GM21619 (cell line): ENCODE results near the gene XXYLT1.

Experiments
- ATAC-seq: cut with Tn5 transposase; IDR thresholded peaks from one replicate; pipeline ENCODE4 v1.9.1; 2021; ENCODE audit not compliant: unreplicated experiment

Gene XXYLT1

DNA sequence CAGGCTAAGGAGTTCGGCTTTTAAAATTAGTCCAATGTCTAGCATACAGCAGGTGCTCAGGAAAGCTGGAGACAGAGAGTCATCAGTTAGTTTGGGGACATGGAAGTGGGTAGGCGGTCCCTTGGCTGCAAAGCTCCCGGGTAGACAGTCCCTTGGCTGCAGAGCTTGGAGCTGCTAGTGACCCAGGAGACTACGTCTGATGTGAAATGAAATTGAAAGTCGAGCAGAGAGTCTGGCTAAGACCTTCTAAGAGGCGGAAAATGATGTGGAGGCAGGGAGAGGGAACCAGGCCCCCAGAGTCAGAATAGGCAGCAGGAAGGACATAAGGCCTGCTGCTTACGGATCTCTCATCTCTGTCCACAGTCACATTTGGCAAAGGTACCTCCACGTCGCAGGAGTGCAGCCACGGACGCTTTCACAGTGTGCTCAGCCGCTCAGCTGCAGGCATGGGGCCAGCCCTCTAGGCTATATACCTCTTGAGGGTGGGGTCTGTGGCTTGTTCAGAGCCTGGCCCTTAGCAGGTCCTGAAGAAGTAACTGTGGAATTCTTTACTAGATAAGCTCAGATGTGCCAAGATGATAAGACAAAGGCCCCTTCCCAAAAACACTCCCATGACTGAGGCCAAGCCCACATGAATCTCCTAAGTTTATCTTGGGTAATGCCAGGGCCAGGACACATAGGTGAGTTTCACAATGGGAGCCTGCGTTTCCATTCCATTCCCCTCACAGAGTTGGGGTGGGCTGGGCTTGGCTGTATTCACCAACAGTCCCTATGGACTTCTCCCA is 131.7 kb downstream of the XXYLT1 start:
- ATAC-seq: peak; percentile 87

DNA sequence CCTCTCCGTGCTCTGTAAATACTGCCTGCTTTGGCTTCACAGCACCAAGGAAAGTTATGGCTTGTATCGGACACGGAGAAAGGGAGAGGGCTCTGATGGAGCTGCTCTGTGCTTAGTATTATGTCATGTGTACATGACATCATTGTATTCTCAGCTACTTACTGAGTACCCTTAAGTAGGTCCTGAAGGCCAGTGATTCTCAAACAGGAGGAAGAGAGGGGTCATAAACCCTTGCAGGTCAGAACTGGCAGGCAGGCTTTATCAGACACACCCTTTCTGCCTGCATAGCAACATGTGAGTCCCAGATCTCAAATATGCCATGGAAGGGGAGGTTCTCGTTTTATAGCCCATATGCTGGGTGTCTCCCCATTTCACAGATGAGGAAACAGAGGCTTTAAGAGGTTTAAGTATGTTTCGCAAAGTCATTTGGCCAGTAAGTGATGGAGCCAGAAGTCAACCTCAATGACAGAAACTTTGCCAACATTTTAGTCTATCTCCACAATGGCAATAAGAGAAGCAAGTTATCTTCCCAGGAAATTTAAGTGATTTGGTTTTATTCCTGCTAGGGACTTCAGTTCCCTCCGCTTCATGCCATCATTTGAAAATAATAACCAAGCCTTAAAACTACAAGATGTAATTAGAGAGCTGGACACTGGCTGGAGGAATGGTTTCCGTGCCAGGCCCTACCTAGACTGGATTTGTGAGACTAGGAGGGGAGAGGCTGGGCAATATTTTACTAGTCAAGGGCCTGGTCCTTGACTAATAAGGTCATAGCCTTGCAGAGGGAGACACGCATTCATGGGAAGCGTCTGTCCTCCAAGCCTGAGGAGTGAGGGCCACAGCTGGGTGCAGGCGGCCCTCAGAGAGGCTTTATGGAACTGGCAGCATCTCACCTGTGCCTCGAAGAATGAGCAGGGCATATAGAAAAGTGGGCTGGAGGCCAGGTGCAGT is 133.0 kb downstream of the XXYLT1 start:
- ATAC-seq: no peak

DNA sequence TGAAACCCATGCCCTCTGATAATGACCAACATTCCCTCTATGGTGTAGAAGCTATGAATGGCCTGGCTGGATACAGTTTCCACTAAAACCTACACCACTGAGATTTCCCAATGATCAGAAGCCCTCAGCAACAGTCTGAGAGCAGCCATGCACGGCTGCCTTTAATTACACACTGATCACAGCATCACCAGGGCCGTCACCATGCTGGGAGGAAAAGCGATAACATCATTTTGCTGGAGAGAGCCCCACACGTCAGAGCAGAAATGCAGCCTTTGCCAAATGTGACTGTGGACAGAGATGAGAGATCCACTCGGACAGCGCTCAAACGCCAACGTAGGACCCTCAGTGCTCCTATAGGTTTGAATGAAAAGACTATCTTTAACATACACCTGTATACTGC is 135.0 kb downstream of the XXYLT1 start:
- no peak for ATAC-seq

DNA sequence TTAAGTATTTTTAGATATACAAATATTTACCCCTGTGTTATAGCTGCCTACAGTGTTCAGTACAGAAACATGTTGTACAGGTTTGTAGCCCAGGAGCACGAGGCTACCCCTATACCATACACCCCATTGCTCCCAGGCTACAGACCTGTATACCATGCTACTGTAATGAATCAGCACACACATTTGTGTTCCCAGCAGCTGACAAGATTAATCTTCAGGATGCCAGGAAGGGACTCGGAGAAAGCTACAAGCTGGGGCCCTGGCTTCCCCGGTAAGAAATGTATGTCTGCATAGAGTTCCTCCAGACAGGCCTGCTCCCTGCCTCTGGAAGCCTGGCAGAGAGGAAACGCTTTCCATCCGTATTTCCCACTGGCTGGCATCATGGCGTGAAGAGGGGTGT is 136.5 kb downstream of the XXYLT1 start:
- no peak for ATAC-seq

DNA sequence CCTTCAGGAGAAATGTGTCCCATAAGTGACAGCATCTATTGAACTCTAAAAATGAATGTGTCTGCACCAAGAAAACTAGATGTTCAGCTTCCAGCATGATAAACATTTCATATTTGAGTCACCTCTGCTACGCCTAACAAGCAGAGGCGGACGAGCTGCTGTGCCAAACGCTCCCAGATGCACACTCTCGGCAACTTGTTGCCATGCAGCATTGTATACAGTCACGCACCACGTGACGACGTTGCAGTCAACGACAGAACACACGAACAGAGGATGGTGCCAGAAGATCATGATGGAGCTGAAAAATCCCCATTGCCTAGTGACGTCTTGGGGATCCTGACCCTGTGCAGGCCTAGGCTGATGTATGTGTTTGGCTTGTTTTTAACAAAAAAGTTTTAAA is 137.5 kb downstream of the XXYLT1 start:
- peak; percentile 28 for ATAC-seq

DNA sequence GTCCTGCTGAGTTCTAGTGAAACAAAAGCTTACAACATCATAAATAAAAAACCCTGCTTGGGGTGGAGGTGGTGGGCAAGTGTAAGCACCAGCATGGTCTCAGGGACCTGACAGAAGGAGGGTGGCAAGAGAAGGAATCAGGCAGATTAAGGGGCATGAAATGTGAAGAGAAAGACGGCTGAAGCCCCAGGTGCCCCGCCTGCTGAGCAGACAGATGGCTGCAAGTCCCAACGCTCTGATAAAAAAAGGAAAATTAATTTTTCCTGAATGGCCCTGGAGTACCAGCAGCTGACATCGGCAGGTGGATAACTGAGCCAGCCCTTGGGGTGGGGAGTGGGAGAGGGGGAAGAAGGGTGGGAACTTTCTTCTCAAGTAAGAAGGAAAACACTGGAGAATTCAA is 137.9 kb downstream of the XXYLT1 start:
- no peak for ATAC-seq

DNA sequence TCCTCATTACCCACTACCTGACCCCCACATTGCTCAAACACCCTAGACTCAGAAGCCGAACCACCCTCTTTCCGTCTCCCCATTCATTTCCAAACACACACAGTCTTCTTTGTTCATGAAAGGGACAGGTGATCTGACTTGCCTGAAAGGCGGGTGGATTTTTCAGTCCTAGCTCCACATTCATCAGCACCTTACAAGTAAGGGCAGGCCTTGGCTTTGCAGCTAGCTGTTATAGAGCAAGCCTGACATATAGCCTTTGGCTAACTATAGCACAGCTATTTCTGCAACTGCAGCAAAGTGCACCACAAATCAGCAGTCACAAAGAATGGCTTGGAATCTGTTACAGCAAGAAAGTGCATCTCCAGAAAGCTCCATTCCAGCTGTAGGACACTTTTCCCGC is 139.8 kb downstream of the XXYLT1 start:
- no peak for ATAC-seq

DNA sequence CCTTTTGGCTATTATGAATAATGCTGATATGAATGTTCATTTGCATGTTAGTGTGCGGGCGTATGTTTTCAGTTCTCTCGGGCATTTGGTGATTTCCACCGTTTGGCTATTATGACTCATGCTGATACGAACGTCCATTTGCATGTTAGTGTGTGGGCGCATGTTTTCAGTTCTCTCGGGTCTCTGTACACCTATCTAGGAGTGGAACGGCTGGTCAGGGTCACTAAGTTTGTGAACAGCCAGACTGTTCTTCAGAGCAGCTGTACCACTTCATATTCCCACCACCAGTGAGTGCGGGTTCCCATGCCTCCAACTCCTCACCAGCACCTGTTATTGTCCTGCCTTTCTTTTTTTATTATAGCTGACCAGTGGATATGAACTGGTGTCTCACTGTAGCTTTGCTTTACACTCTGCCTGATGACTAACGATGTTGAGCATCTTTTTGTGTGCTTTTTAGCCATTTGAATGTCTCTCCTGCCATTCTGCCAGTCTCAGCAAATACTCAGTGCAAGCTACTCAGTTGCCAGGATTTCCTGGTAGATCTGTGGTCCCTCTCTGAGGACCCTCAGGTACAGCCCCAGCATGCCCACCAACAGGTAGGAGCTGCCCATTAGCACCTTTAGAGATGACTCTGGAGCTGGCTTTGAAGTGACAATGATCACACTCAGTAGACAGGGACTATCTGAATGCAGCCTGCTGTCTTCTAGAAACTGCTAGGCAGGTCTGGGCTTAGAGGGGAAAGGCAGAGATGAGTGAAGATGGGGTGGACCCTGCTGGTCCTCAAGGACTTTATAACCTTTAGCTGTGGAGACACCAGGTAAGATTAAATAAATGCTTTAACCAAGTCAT is 141.1 kb downstream of the XXYLT1 start:
- ATAC-seq: peak; percentile 86

DNA sequence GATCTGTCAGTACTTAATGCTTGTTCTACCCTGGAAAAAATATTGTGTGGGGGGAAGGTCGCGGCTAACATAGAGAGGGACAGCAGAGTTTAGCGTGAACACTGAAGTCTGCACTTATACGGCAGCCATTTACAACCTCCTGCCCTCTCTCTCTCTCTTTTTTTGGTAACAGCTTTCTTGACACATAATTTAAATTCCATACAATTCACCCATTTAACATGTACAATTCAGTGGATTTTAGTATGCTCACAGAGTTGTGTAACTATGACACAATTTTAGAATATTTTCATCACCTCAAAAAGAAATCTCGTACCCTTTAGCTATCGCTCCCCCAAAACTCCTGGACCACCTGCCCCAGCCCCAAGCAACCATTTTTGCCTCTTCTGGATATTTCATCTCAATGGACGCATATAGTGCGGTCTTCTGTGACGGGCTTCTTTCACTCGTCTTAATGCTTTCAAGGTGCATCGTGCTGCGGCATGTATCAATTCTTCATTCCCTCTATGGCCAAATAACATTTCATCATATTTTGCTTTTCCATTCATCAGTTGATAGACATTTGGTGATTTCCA is 141.8 kb downstream of the XXYLT1 start:
- ATAC-seq: no peak

DNA sequence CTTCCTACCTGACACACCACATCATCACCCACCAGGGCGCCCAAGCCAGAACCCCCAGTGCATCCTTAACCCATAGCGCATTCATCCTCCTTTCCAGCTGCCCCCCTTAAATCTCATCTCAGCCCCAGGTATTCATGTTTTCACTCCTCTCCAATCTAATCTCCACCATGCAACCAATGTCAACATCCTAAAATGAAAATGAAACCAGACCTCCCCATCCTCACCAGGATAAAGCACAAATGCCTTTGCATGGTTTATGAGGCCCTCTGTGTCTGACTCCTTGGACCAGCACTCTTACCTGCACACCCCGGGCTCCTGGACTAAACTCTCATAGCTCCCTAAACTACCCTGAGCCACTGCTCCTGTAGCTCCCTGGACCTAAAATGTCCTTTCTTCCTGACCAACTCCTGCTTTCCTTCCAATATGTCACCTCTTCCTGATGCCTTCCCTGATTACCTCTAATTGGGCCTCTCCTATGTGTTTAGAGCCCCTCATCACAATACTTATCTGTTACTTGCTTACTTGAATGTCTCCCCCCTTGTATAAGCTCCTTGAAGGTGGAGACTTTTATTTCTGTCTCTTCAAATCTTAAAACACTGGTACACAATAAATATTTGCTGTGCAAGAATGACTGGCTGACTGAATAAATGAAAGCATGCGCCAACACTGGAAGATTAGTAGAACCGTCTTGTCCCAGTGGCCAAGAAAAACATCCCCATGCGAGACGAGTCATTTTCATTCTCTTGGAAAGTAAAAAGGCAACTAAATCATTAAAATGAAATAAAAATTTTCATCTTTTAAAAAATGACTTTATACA is 142.5 kb downstream of the XXYLT1 start:
- ATAC-seq: no peak

DNA sequence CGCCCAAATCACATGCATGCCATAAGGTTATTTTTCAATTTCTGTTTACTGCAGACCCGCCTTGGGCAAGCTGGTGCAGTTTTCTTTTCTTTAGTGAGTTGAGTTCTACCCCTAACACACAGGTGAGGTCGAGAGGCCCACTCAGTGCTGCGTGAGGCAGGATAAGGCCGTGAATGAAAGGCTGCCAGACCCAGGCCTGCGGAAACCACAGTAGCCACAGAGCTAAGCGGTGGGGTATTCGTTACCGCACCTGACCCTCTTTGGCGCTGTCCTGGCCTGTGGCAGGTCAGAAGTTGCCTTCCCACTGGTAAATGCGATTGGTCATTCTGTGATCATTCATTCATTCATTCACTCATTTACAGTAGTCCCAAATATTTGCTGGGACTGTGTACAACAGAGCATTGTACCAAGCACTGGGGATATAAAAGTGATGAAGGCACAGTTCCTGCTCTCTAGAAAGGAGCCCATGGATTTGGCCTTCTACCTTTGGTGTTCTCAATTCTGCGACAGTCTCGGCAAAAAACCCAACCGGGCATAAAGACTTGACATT is 144.8 kb downstream of the XXYLT1 start:
- no peak for ATAC-seq

DNA sequence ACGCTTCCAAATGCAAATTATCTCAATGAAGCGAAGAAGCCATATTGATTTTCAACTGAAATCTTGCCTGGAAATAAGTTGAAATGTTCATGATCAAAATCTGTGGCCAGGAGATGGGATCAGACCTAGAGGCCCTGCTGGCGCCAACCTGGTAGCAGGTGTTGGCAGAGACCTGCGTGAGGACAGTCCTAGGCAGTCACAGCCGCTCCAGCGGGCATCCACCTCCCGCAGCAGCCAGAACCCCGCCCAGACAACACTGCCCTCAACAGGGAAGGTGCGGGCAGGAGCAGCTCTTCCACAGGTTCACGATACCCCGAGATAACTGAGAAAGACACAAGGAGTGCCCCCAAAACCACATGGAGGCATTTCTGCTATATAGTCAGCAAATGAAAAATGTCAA is 145.3 kb downstream of the XXYLT1 start:
- ATAC-seq: no peak

DNA sequence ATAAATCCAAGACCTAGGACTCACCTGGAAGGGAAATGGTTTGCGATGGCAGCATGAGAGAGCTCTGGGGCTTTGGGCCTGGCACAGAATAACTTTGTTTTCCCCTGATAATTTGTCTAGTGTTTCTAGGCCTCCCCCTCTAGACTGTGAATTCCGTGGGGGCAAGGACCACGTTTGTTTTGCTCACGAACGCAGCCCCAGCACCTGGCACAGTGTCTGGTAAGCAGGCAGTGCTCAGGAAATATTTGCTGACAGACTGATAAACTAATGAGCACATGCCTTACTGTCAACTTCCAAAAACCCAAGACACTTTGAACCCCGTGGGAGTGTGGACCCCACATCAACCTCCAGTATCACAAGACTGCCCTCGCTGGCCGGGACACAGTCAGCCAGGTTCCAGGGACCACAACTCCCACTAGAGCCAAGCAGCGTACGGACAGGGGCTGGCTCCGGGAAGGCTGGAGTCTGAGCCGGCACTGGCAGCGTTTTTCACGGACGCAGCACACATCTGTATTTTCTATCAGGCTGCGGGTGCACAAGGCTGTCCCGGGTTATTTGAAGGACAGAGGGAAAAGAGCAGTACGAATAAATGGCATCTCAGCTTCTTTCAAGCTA is 146.5 kb downstream of the XXYLT1 start:
- ATAC-seq: no peak

DNA sequence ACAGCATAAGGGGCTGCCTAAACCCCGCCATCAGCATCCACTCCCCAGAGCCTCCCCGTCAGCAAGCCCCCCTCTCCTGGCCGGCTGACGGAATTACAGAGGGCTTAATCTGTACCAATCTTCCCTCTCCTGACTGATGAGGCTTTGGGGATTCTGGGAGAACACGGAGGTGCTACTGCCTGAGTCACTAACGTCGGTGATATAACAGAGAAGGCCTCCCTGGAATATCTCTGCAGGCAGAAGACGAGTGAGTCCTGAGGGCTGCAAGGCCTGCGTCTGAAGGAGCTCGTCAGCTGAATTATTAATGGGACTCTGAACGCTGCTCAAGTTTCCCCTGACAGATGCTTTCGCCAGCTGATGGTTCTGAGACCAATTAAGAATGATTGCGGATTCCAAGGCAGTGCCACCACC is 147.7 kb downstream of the XXYLT1 start:
- no peak for ATAC-seq

DNA sequence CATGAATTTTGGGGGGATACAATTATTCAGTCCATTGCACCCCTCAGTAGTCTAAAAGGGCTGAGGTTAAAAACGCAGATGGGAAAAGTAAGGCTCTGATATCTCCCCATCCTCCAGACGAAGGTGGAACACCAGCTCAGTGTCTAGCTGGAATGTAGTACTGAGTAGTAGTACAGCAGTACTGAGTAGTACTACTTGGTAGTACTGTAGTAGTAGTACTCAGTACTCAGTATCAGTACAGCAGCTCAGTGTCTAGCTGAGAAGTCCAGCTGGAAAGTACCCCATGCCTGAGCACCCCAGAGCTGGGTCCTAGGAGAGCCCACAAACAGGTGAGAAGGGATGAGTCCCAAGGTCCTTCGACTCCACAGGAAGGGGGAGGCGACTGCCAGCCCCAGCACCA is 148.7 kb downstream of the XXYLT1 start:
- no peak for ATAC-seq

DNA sequence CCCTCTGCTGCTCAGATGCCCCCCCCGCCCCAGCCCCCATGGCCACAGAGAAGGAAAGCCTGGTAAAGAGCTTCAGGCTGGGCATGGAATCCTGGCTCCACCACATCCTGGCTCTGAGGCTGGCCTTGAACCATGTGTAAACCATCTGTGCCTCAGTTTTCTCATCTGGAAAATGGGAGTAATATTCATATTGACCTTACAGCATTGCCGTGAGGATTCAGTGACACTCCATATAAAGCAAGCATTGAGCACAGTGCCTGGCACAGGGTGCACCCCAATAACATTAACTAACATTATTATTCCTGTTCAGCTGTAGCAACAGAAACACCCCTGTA is 150.7 kb downstream of the XXYLT1 start:
- ATAC-seq: no peak

DNA sequence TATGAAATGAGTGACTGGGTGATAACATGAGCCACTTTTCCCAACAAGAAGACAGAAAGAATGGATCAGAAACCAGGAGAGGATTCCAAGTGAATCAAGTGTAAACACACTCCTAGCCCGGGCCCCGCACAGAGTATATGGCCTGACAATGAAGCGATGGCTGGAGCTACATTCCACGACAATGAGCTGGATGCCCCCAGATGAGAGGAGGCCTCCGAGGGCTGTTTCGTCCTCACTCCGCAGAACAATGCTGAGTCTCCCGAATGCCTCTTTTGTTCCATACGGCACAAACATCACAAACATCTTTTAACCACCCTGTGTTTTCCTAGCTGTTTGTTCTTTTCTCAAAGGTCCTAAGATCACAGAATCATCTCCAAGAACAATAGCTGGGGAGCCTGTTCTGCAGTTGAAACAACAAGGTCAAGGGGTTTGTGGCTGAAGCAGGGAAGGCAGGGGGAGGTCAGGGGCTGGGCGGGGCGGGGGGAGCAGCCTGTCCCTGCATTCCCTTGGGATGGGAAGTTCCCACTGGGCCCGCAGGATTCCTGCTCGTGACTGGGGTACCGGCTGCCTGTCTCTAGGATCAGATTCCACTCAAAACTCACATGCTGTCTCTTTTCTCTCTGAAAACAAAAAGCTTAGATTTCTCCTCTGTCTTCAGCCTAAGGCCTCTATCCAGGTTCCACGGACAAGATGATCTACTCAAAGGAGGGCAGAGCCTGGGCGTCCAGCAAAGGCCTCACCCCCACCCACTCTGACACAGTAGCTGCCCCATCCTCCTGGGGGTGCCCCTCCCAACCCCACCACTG is 151.3 kb downstream of the XXYLT1 start:
- no peak for ATAC-seq

DNA sequence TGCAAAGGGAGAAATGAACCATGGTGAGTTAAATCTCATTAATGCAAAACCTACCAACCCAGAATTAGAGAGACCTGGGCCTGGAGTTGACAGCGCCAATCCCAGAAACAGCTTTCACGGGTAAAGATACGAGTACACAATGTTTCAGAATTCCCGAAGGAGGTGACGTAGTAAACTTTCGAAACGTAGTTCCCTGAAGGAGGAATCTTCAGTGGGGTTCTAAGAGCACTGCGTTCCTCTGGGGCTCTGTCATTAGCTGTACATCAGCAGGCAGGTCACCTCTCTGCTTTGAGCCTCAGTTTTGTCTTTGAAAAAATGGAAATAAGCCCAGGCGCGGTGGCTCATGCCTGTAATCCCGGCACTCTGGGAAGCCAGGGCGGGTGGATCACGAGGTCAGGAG is 152.3 kb downstream of the XXYLT1 start:
- no peak for ATAC-seq
